Measurements from ENCODE around the gene MANSC1. TPM values are rescaled to one million over a fixed set of nuclear protein-coding genes. Genes with fewer than 3 reads are reported as not detected.

MANSC1 gene
- total and polyA plus RNA-seq, 2 of the 13 experiments (the other 11 are each of a cell fraction or from before 2014, with no cell fraction given), result 1.9 to 4.2 TPM

DNA sequence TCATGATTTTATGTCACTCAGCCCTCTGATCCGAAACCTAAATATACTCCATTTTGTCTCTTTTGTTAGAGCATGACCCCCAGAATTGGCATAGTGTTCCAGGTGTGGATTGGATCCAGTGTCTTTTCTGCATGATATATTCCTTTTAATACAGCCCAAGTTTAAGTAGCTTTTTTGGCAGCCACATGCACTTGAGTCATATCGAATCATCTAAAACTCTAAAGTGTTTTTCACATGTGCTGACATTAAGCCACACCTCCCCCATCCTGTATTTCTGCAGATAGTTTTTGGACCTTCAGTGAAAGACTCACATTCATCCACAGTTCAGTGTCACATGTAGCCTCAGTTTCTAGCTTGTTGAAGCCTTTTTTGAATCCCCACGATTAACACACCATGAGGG lies 37.5 kb upstream of the MANSC1 start:
- Histone ChIP-seq H3K9ac (ENCODE audit: insufficient read depth, low read depth, low read length) (no peak overlapping the region), H3K27ac (ENCODE audit: extremely low read length, insufficient read depth, low read length) (no peak overlapping the region), H3K4me1 (ENCODE audit: insufficient read depth, low read length) (peaks cover 70% of the 10 kb centered on the region), H3K79me2 (ENCODE audit: insufficient read depth, low read length) (peaks cover 5% of the 10 kb centered on the region), H3K36me3 (replicated peaks in 1 of 2; ENCODE audit: control insufficient read depth in 1 of 2, insufficient read depth in 2 of 2, low read length in 2 of 2) (no peaks in the 10 kb centered on the region), H3K4me3 (replicated peaks in 1 of 3; ENCODE audit: insufficient read depth in 1 of 3, low read depth in 2 of 3, low read length in 3 of 3) (no peak overlapping the region), H2AFZ (ENCODE audit: low read length) (no peak overlapping the region), H3K9me3 (ENCODE audit: low read length) (no peaks in the 10 kb centered on the region), H3K4me2 (ENCODE audit: low read depth, low read length) (no peak overlapping the region), H3K27me3 (ENCODE audit: control insufficient read depth in 1 of 2, insufficient read depth in 2 of 2, low read length in 2 of 2) (no peaks in the 10 kb centered on the region), H4K20me1 (ENCODE audit: insufficient read depth, low read length) (no peaks in the 10 kb centered on the region)
- no TSS peak for BruUV-seq (replicated peaks)
- no peak for DNase-seq (ENCODE audit: low spot score)
- FAIRE-seq, result no peak
- intact Hi-C loops (cut with micrococcal nuclease; ENCODE audit: unreplicated experiment) (no loop called here), in situ Hi-C loops (cut with HindIII; ENCODE audit: extremely low pct_ligation_motif_present, low pct_unique_long_range_greater_than_20kb) (no loop called here)
- POLR2A ChIA-PET, result interaction anchor here (1.3 kb wide), 1 partner anchor 11 kb away, joined by 3 read pairs; no protein-coding TSS in a partner anchor
- 97% methylated on average over 3 of the region's 3 CpGs for WGBS (ENCODE audit: low lambda C conversion rate)
- no peak for TF ChIP-seq DMAP1 (CRISPR knock-in tag; IDR thresholded peaks at IDR 0.05)
- TF ChIP-seq, protein P1, sequence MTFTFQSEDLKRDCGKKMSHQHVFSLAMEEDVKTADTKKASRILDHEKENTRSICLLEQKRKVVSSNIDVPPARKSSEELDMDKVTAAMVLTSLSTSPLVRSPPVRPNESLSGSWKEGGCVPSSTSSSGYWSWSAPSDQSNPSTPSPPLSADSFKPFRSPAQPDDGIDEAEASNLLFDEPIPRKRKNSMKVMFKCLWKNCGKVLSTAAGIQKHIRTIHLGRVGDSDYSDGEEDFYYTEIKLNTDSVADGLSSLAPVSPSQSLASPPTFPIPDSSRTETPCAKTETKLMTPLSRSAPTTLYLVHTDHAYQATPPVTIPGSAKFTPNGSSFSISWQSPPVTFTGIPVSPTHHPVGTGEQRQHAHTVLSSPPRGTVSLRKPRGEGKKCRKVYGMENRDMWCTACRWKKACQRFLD (CRISPR knock-in tag; IDR thresholded peaks at IDR 0.05; ENCODE audit: borderline replicate concordance), result no peak
- TF ChIP-seq ZMAT3 (CRISPR knock-in tag; conservative IDR thresholded peaks at IDR 0.05), result no peak
- TF ChIP-seq MED13 (CRISPR knock-in tag; IDR thresholded peaks at IDR 0.05), result no peak
- TF ChIP-seq BHLHE40 (IDR thresholded peaks at IDR 0.05; ENCODE audit: low read length), result no peak
- TF ChIP-seq CREB3 (CRISPR knock-in tag; IDR thresholded peaks at IDR 0.05), result no peak
- no peak for TF ChIP-seq KAT8 (CRISPR knock-in tag; IDR thresholded peaks at IDR 0.05)
- TF ChIP-seq ZBTB49 (CRISPR knock-in tag; IDR thresholded peaks at IDR 0.05; ENCODE audit: borderline replicate concordance), result no peak
- TF ChIP-seq NFIB (CRISPR knock-in tag; IDR thresholded peaks at IDR 0.05; ENCODE audit: borderline replicate concordance), result no peak
- TF ChIP-seq NR3C1 (CRISPR knock-in tag; IDR thresholded peaks at IDR 0.05), result no peak
- no peak for TF ChIP-seq ZNF446 (CRISPR knock-in tag; IDR thresholded peaks at IDR 0.05)
- TF ChIP-seq MTERF4 (CRISPR knock-in tag; IDR thresholded peaks at IDR 0.05), result no peak
- TF ChIP-seq RORA (CRISPR knock-in tag; IDR thresholded peaks at IDR 0.05), result no peak
- TF ChIP-seq ZNF280B (CRISPR knock-in tag; IDR thresholded peaks at IDR 0.05; ENCODE audit: borderline replicate concordance), result no peak
- no peak for TF ChIP-seq TEAD3 (CRISPR knock-in tag; optimal IDR thresholded peaks at IDR 0.05; ENCODE audit: borderline replicate concordance)
- TF ChIP-seq ZNF326 (CRISPR knock-in tag; IDR thresholded peaks at IDR 0.05; ENCODE audit: borderline replicate concordance), result no peak
- no peak for TF ChIP-seq FOXK2 (IDR thresholded peaks at IDR 0.05)
- TF ChIP-seq POLR2AphosphoS2 (IDR thresholded peaks at IDR 0.05; ENCODE audit: low read depth, low read length), result no peak
- no peak for ATAC-seq
- CTCF ChIA-PET (ENCODE audit: low intra/inter-chr PET ratio, low total read pairs), result no interaction called here

All from HepG2 (cell line).